Spleen (tissue), 7 donors: ENCODE data around the gene CCSER2.
"Not testable (repeated sequence)": the region's sequence is repeated elsewhere in the genome, so short reads cannot be mapped to it uniquely, and the experiment has no call there.

Experiments
- CTCF ChIP-seq, 11 experiments: fragments of 200-600 bp in 7 of 11; fragments of 450-650 bp in 4 of 11; sonication (generic) in 4 of 11; IDR thresholded peaks in 8 of 11; conservative IDR thresholded peaks in 3 of 11; 1 replicate in 7 of 11; 2 replicates in 4 of 11; pipeline versions ENCODE4 v1.4.0 to v1.8.0; 2016 to 2021; ENCODE audit warnings: antibody characterized with exemption in 11 of 11, inconsistent platforms in 4 of 11, mild to moderate bottlenecking in 1 of 11
- POLR2A ChIP-seq, 3 donors: fragments of 450-650 bp; IDR thresholded peaks; one replicate each; pipeline ENCODE4 v1.5.1; 2017; ENCODE audit warnings: antibody characterized with exemption in 3 of 3, mild to moderate bottlenecking in 1 of 3
- POLR2AphosphoS5 ChIP-seq, 3 donors: sonication (generic); formaldehyde crosslinking; IDR thresholded peaks; one replicate each; pipeline ENCODE4 v1.5.1; 2017; ENCODE audit warnings: antibody characterized with exemption in 3 of 3
- donor health status: DM: no; HTN: no; CAD: no; lungs with moderate emphysema.
- donor health status: DM: no; HTN: no; CAD: no.
- donor health status: DM: no; HTN: no; CAD: no.

- not testable (repeated sequence) for TF ChIP-seq POLR2AphosphoS5 (IDR thresholded peaks at IDR 0.05); CTCF (IDR thresholded peaks at IDR 0.05 in 8 of 11, conservative IDR thresholded peaks at IDR 0.05 in 3 of 11); POLR2A (IDR thresholded peaks at IDR 0.05)
Observed at GRCh38 chr10:84347575-84348002, 19.2 kb downstream of the CCSER2 start.
